Psoas muscle (tissue), 8 donors: ENCODE data around the gene PDE4D. TPM values are rescaled to one million over a fixed set of nuclear protein-coding genes. Genes with fewer than 3 reads are reported as not detected.

Experiments used
- ATAC-seq, 4 donors: fragments of 200-7000 bp; cut with Tn5 transposase; one replicate each; pipeline ENCODE4 v1.9.1; 2020; ENCODE audit warnings: moderate library complexity in 3 of 4, mild to moderate bottlenecking in 2 of 4
- DNase-seq, 2 donors: peaks; one replicate each; pipeline ENCODE4 v3.0.0-alpha.2; 2020
- H3K27ac ChIP-seq: fragments of 200-600 bp; one replicate; pipeline ENCODE4 v1.8.0; 2022
- H3K27me3 ChIP-seq, 3 donors: fragments of 200-600 bp in 1 of 3; one replicate each; pipeline versions ENCODE4 v1.6.1 to v1.8.0; 2013 to 2022; ENCODE audit warnings: low read length in 2 of 3, mild to moderate bottlenecking in 2 of 3, moderate library complexity in 1 of 3; ENCODE audit not compliant: insufficient read depth in 3 of 3
- H3K36me3 ChIP-seq, 2 donors: fragments of 200-600 bp in 1 of 2; one replicate each; pipeline versions ENCODE4 v1.6.1 to v1.8.0; 2013 to 2022; ENCODE audit warnings: low read depth in 1 of 2, mild to moderate bottlenecking in 1 of 2, moderate library complexity in 1 of 2; ENCODE audit not compliant: insufficient read depth in 1 of 2
- H3K4me1 ChIP-seq: fragments of 200-600 bp; one replicate; pipeline ENCODE4 v1.8.0; 2022
- H3K4me3 ChIP-seq: fragments of 200-600 bp; one replicate; pipeline ENCODE4 v1.8.0; 2022; ENCODE audit warnings: mild to moderate bottlenecking
- H3K9me3 ChIP-seq: fragments of 200-600 bp; one replicate; pipeline ENCODE4 v1.8.0; 2022
- WGBS, 3 donors: extraction: QIAGEN DNeasy Blood & Tissue Kit; methylation state at CpG; one replicate each; pipeline versions ENCODE4 v1.1.6 to v1.1.7; 2013; 5-methylcytosine and 5-hydroxymethylcytosine counted together
- intact Hi-C, 2 donors: fragments of 100-400 bp; cut with DNase I; formaldehyde crosslinking; loops; one replicate each; pipeline versions ENCODE4 v1.11.0 to v1.14.2; 2022
- polyA plus RNA-seq, 3 donors: library from polyadenylated mRNA; stranded (reverse); fragments of 200-250 nt; gene quantifications; one replicate each; pipeline ENCODE4 v1.2.3, GENCODE V29; 2013
- total RNA-seq, 4 donors: library from RNA; stranded (reverse); fragmentation: NEBNext Ultra II Directional in 2 of 4; extraction: Animal tissue kit (Norgen Biotek cat#: 25700) in 2 of 4; gene quantifications; one replicate each; pipeline versions ENCODE4 v1.2.1 to v1.2.4, GENCODE V29; 2021 to 2023
- TF ChIP-seq, protein P1 (sequence below): fragments of 200-600 bp; IDR thresholded peaks from one replicate; pipeline ENCODE4 v1.8.0; 2022; ENCODE audit warnings: antibody characterized with exemption
- donor health status: healthy with polysubstance abuse.
- donor health status: DM: no; HTN: no; CAD: no; lungs with moderate emphysema.
- donor health status: Bipolar disorder and iron deficiency.
- donor health status: healthy.
- donor health status: DM: yes; HTN: yes; CAD: no.
- donor health status: DM: no; HTN: no; CAD: no.
- donor health status: DM: no; HTN: no; CAD: no.
- donor health status: DM: yes; HTN: yes; CAD: no.

The PDE4D gene
- total and polyA plus RNA-seq, 7 donors = 42.6 to 283 (median 88.7) TPM

GRCh38 chr5:59241119-59241518 lies 652.4 kb downstream of the PDE4D start:
- H3K4me1 ChIP-seq = peaks cover 83% of the 10 kb centered on the region
- H3K27ac ChIP-seq = peak overlapping the region; percentile 34
- no peaks in the 10 kb centered on the region for H3K9me3 ChIP-seq
- no peak overlapping the region for H3K4me3 ChIP-seq
- H3K27me3 ChIP-seq = no peaks in the 10 kb centered on the region
- DNase-seq (no peak), ATAC-seq (no peak)
- TF ChIP-seq, protein P1, sequence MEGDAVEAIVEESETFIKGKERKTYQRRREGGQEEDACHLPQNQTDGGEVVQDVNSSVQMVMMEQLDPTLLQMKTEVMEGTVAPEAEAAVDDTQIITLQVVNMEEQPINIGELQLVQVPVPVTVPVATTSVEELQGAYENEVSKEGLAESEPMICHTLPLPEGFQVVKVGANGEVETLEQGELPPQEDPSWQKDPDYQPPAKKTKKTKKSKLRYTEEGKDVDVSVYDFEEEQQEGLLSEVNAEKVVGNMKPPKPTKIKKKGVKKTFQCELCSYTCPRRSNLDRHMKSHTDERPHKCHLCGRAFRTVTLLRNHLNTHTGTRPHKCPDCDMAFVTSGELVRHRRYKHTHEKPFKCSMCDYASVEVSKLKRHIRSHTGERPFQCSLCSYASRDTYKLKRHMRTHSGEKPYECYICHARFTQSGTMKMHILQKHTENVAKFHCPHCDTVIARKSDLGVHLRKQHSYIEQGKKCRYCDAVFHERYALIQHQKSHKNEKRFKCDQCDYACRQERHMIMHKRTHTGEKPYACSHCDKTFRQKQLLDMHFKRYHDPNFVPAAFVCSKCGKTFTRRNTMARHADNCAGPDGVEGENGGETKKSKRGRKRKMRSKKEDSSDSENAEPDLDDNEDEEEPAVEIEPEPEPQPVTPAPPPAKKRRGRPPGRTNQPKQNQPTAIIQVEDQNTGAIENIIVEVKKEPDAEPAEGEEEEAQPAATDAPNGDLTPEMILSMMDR = no peak
- intact Hi-C loops = no loop called here
- 57 to 90% (median 71%) methylated on average over 1 of the region's 1 CpG for WGBS, 3 donors
- H3K36me3 ChIP-seq = no peaks in the 10 kb centered on the region

GRCh38 chr5:59238126-59238902 lies 655.2 kb downstream of the PDE4D start:
- DNase-seq = no peak
- peak overlapping the region; percentile 54 for H3K27ac ChIP-seq
- no peaks in the 10 kb centered on the region for H3K27me3 ChIP-seq
- TF ChIP-seq, protein P1 = no peak
- H3K4me3 ChIP-seq = no peak overlapping the region
- H3K4me1 ChIP-seq = peaks cover 90% of the 10 kb centered on the region
- 71 to 89% (median 72%) methylated on average over 3 of the region's 3 CpGs for WGBS, 3 donors
- intact Hi-C loops = no loop called here
- H3K9me3 ChIP-seq = no peaks in the 10 kb centered on the region
- ATAC-seq = no peak
- H3K36me3 ChIP-seq = no peaks in the 10 kb centered on the region

GRCh38 chr5:59236986-59237385 lies 656.5 kb downstream of the PDE4D start:
- intact Hi-C loops = no loop called here
- TF ChIP-seq, protein P1 = no peak
- DNase-seq (no peak), ATAC-seq (peak in 2 of 4 donors; percentile 25 to 34)
- Histone ChIP-seq H3K4me3 (peak overlapping the region; percentile 37), H3K4me1 (peaks cover 83% of the 10 kb centered on the region), H3K27ac (peak overlapping the region; percentile 87), H3K36me3 (no peaks in the 10 kb centered on the region), H3K9me3 (no peaks in the 10 kb centered on the region), H3K27me3 (no peaks in the 10 kb centered on the region)

- H3K4me3 ChIP-seq = peak overlapping the region; percentile 37
- peak overlapping the region; percentile 87 for H3K27ac ChIP-seq
- H3K9me3 ChIP-seq = no peaks in the 10 kb centered on the region
- peak; percentile 91 to 96 (median 93) for ATAC-seq
- peak; percentile 47 to 80 for DNase-seq
- 27 to 38% (median 28%) methylated on average over 7 of the region's 7 CpGs for WGBS, 3 donors
- H3K4me1 ChIP-seq = peaks cover 77% of the 10 kb centered on the region
- TF ChIP-seq, protein P1 = no peak
- no peaks in the 10 kb centered on the region for H3K36me3 ChIP-seq
- intact Hi-C loops = no loop called here
- H3K27me3 ChIP-seq = no peaks in the 10 kb centered on the region
Measured at GRCh38 chr5:59236448-59236847, 657.1 kb downstream of the PDE4D start.

DNA sequence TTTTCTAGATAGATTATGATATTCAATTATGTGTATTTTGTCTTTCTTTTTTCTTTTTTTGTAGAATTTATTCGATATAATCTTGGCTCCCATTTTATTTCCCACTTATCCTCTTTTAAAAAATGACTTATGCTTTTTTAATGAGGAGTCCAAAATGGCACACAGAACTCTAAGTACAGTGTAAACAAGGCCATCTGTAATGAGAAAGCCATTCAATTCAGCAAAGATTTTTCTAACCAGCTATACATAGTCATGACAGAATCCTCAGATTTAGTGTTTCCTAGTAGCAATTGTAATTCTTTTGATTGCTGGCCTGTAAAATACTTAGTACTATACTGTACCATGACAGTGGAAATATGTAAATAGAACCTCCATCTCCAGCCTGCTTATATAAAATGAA lies 659.3 kb downstream of the PDE4D start:
- H3K9me3 ChIP-seq = no peaks in the 10 kb centered on the region
- DNase-seq (no peak), ATAC-seq (no peak)
- TF ChIP-seq, protein P1 = no peak
- H3K27me3 ChIP-seq = no peaks in the 10 kb centered on the region
- H3K4me3 ChIP-seq = no peak overlapping the region
- peaks cover 58% of the 10 kb centered on the region for H3K4me1 ChIP-seq
- no peaks in the 10 kb centered on the region for H3K36me3 ChIP-seq
- intact Hi-C loops = loop anchor here in 1 of 2 donors (5.0 kb wide), 1 partner anchor 37 kb away; no protein-coding TSS in a partner anchor
- peak overlapping the region; percentile 87 for H3K27ac ChIP-seq
- WGBS, 3 donors = 78 to 91% (median 83%) methylated on average over 1 of the region's 1 CpG
